NCI-H1417 treated with DMSO at 0.1 percent for 48 hours (cell line): ENCODE measurements around the gene UNC5C.

Source experiments
- DNase-seq: peaks from one replicate; lab custom pipeline; 2025; lab: John Stamatoyannopoulos, UW

UNC5C gene

GRCh38 chr4:95398217-95398616 lies 150.6 kb downstream of the UNC5C start:
- no peak for DNase-seq

- no peak for DNase-seq
These were observed 153.9 kb downstream of the UNC5C start for GRCh38 chr4:95394752-95395306.

DNA sequence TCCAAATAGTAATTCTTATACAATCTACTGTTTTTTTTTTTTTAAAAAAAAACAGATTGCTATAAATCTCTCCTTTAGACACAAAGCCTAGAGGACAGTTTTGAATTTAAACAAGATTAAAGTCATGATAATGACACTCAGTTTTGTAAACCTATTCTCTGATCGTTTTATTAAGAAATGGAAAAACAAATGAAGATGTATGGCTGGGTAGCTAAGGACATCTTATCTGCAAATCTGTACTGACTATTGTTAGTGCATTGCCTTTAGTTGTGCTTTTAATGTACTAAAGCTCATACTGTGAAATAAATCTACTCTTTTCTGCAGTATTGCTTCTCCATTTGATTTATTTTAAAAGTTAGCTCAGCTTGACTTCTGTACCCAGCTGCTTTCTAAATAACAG lies 155.0 kb downstream of the UNC5C start:
- DNase-seq: no peak

DNA sequence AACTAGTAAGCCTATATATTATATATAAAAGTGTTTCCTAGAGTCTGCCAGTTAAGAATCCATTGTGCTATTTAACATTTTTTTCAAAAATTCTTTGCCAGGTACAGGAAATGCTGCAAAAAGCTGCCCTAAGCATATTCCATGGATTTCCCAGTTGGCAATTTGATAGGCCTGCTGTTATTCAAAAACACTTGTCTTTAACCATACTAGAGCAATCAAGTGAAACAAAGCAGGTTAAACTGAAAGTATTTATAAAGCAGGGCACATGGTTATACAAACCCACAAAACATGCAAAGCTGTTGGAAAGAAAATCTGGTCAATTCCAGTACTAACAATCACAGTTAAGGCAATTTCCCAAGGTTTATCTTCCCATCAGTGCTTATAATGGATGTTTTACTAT lies 159.9 kb downstream of the UNC5C start:
- no peak for DNase-seq

GRCh38 chr4:95387719-95388118 lies 161.1 kb downstream of the UNC5C start:
- DNase-seq: no peak

GRCh38 chr4:95386410-95386809 lies 162.4 kb downstream of the UNC5C start:
- no peak for DNase-seq

GRCh38 chr4:95381843-95382580 lies 166.8 kb downstream of the UNC5C start:
- DNase-seq: no peak

- no peak for DNase-seq
These were observed 169.1 kb downstream of the UNC5C start for GRCh38 chr4:95379633-95380032.

DNA sequence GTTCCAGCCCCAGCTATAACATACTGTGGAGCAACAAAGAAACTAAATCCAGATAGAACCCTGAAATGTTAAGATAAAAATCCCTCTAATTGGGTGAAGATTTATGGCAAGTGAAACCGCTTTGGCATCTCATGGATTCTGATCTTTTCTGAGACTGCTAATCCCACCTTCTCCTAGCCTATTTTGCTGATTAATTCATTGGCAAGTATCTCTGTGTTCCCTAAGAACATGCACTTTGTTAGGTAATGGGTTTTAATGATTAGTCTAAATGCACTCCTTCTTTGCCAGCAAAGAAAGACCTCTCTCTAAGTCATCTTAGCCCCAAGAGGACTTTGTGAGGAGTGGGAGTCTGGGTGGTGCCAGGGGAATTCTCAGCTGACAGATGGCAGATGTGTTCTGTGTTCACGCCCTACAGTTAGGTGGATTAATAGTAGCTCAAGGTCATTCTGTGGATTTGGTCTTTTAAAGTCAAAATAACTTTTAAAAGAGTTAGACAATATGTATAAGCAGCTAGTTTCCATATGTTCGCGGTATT lies 171.3 kb downstream of the UNC5C start:
- no peak for DNase-seq

DNA sequence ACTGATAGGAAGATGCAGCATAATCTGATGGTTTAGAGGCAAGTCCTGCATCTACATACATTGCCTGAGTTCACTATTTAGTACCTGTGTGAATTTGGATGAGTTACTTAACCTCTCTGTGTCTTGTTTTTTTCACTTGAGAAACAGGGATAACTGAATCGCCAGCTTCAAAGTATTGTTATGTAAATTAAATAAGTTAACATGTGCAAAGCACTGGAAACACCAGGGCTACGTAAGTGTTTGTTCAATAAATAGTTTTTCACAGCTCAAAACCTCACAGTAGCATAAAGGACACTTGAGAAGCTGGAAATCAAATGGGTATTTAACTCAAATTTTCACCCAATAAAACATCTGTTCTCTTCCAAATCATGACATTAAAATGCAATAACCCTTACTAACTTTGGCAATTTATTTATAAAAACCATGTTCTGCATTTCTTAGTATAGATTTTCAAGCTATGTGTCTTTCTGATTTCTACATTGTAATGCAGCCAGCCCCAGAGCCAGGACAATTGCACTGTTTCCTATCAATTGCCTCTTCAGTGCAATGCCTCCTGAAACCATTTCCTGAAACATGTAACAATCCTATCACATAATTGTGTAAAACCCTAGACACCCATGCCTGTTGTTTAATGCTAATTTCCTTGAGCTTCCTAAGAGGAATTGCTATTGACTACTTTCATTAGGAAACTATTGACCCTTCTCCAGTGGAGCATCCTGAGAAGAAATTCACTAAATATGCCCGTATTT lies 177.1 kb downstream of the UNC5C start:
- no peak for DNase-seq

DNA sequence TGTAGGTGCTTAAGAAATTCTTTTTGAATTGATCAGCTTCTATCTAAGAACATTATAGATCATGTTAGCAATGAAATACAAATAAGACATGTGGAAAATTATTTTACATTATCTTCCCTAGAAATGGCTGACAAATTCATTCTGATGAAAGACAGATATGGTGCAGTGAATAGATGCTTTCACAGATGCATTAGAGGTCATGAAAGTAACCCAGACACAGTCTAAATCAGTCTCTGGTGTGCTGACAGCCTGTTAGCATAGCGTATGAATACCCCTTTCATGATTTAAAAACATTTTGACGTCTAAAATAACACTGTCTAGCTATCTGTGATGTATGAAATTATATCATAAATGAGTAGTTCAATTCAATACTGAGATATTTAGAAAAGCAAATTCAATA lies 180.9 kb downstream of the UNC5C start:
- no peak for DNase-seq

DNA sequence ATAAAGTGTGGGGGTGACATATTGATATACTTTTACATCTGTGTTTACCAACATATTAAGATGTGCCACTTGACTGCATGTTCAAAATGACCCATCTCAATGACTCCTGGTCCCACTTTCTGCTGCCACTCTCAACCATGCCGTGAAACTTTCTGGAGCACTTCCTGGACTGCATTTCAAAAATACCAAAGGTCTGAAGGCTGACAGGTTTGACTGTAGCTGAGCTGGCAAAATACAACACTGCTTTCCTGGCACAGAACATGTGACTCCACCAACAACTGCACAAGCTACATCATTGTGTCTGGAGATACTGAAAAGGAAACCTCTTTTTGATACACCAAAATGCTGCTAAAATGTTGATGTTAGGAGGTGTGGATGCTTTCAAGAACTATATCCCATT lies 184.8 kb downstream of the UNC5C start:
- no peak for DNase-seq

DNA sequence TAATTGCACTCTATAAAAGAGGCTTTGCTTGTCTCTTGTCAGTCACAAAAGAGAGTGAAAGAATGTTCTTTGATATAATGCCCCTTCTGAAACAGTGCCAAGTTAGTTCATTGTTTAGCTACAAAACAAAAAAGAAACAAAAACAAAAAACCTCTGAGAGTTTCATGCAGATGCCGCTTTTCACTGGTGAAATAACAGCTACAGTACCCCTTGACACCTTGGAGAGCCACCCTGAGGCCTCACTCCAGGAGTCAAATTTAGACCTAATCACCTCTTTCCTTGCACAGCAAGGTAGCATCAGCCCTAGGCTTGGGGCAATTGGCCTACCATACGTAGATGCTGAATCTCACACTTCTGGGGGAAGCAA lies 185.2 kb downstream of the UNC5C start:
- DNase-seq: no peak

GRCh38 chr4:95362906-95363558 lies 185.7 kb downstream of the UNC5C start:
- no peak for DNase-seq

- no peak for DNase-seq
These were observed 186.7 kb downstream of the UNC5C start for GRCh38 chr4:95362066-95362465.

DNA sequence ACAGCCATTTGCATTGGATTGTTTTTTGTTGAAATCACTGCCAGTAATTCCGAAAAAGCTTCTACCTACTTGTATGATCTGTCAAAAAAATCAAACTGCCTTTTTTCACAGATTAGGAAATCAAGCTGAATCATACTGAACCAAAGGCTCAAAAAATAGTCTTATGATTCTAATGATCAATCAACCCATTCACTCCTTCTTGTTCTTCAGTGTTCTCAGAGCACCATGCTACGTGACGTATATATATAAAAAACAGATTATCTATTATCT lies 187.1 kb downstream of the UNC5C start:
- DNase-seq: no peak

GRCh38 chr4:95360906-95361695 lies 187.7 kb downstream of the UNC5C start:
- DNase-seq: no peak

GRCh38 chr4:95360256-95360903 lies 188.4 kb downstream of the UNC5C start:
- no peak for DNase-seq

DNA sequence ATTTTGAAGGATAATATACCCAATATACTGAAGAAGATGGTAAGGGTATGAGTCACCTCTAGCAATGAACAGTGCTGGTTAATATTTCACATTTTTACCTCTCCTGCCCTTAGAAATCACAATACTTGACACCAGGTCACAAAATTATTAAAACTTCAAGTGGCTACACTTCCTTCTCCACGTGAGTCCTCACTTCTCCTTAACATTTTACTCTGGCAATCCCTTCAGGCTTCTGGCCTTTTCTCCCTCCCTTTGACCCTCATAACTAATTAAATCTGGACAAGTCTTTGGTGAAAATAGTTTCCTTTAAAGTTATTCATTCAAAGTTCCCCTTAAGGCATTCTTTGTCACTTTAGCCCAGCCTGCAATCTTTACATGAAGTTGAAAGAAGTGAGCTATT lies 190.4 kb downstream of the UNC5C start:
- no peak for DNase-seq

DNA sequence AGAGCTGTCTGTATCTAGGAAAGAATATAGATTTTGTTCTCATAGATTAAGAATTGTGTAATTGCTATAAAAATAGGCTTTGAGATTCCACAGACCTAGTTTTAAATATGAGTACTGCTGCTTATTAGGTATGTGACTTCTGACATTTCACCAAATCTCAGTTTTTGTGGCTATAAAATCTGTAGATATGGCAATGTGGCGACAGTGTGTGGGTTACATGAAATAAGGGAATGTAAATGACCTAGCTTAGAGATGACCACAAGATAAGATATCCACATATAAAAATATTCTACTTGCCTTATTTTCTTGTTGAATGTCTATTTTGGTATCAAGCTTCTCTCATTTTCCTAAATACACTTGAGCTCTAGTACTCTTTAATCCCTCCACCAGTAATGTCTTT lies 193.8 kb downstream of the UNC5C start:
- no peak for DNase-seq

DNA sequence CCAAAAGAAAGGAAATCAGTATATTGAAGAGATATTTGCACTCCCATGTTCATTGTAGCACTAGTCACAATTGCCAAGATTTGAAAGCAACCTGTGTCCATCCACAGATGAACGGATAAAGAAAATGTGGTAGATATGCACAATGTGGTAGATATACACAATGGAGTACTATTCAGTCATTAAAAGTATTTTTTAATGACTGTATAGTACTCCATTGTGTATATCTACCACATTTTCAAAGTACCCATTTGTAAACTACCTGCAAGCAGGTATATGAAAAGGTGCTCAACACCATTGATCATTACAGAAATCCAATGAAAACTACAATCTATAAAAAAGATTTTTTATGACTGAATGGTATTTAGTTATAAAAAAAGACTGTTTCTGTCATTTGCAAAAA lies 200.4 kb downstream of the UNC5C start:
- no peak for DNase-seq

DNA sequence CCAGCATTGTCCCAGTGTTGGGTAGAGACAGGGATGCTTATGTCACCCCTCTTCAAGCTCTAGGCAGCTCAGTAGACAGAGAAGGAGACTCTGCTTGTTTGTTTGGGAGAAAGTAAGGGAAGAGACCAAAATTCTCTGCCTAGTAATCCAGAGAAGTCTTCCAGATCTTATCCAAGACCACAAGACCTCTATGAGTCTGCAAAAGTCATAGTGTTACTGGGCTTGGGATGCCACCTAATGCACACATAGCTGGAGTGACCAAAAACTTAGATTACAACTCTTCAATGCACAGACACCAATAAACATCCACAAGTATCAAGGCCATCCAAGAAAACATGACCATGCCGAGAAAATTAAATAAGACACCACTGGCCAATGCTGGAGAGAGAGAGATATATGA lies 205.5 kb downstream of the UNC5C start:
- no peak for DNase-seq
